GM21529 (cell line): Measurements from ENCODE around the gene PSEN2.
A peak's percentile ranks its signal among the peaks of the same experiment; 100 is the strongest.

Source experiments
- ATAC-seq: cut with Tn5 transposase; IDR thresholded peaks from one replicate; pipeline ENCODE4 v1.9.1; 2021; ENCODE audit not compliant: unreplicated experiment

Gene PSEN2

GRCh38 chr1:226863446-226863845, 7.0 kb upstream of the PSEN2 start:
- no peak for ATAC-seq

- no peak for ATAC-seq
These were observed 6.1 kb upstream of the PSEN2 start for GRCh38 chr1:226864311-226864710.

- no peak for ATAC-seq
These were observed 4.8 kb upstream of the PSEN2 start for GRCh38 chr1:226865590-226865989.

- no peak for ATAC-seq
These were observed 2.9 kb upstream of the PSEN2 start for GRCh38 chr1:226867461-226868054.

- no peak for ATAC-seq
These were observed 1.7 kb upstream of the PSEN2 start for GRCh38 chr1:226868726-226869125.

GRCh38 chr1:226870026-226870400, 403 bp upstream of the PSEN2 start:
- ATAC-seq: no peak

GRCh38 chr1:226871636-226872327, 1.4 kb downstream of the PSEN2 start:
- ATAC-seq: no peak

GRCh38 chr1:226872437-226872836, 2.0 kb downstream of the PSEN2 start:
- ATAC-seq: no peak

- ATAC-seq: no peak
These were observed 3.6 kb downstream of the PSEN2 start for GRCh38 chr1:226873771-226874578.

- ATAC-seq: no peak
These were observed 4.4 kb downstream of the PSEN2 start for GRCh38 chr1:226874579-226875425.

GRCh38 chr1:226875641-226876295, 5.4 kb downstream of the PSEN2 start:
- ATAC-seq: no peak

GRCh38 chr1:226877669-226878068, 7.3 kb downstream of the PSEN2 start:
- no peak for ATAC-seq

GRCh38 chr1:226880372-226881287, 10.2 kb downstream of the PSEN2 start:
- ATAC-seq: no peak

GRCh38 chr1:226881515-226882185, 11.2 kb downstream of the PSEN2 start:
- no peak for ATAC-seq

- no peak for ATAC-seq
These were observed 11.8 kb downstream of the PSEN2 start for GRCh38 chr1:226882187-226882586.

GRCh38 chr1:226882631-226883409, 12.4 kb downstream of the PSEN2 start:
- ATAC-seq: peak; percentile 95

GRCh38 chr1:226883630-226884029, 13.2 kb downstream of the PSEN2 start:
- no peak for ATAC-seq

GRCh38 chr1:226884116-226884625, 13.8 kb downstream of the PSEN2 start:
- no peak for ATAC-seq
